ENCODE data around the gene SLC8B1. TPM values are rescaled to one million over a fixed set of nuclear protein-coding genes. Genes with fewer than 3 reads are reported as not detected.

Gene SLC8B1
- total RNA-seq, 1 donor from 2014 or later, result 42.2 TPM

- Histone ChIP-seq H3K4me3 (no peak overlapping the region), H3K9me3 (no peaks in the 10 kb centered on the region), H3K4me1 (no peaks in the 10 kb centered on the region), H3K27me3 (no peaks in the 10 kb centered on the region), H3K27ac (no peak overlapping the region), H3K36me3 (peaks cover 0 to 50% of the 10 kb centered on the region in 2 donors)
- no peak for TF ChIP-seq POLR2AphosphoS5 (IDR thresholded peaks at IDR 0.05; ENCODE audit: insufficient read depth in 1 of 2, low read depth in 1 of 2)
- TF ChIP-seq POLR2A (IDR thresholded peaks at IDR 0.05), result no peak
- TF ChIP-seq CTCF (IDR thresholded peaks at IDR 0.05), result no peak
- no peak for DNase-seq (ENCODE audit: extremely low spot score in 2 of 2)
- intact Hi-C loops (cut with DNase I), result no loop called here
Observed at GRCh38 chr12:113373969-113374368, 39.1 kb upstream of the SLC8B1 start.

DNA sequence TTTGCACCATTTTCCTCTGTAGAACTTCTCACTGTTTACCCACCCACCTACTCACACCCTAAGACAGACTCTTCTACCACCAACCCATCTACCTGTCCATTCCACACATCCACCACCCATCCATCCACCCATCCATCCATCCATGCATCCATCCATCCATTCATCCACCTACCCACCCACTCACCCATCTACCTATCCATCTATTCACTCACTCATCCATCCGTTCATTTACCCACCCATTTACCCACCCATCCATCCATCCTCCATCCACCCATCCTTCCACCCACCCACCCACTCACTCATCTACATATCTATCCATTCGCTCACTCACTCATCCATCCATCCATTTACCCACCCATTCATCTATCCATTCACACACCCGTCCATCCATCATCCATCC lies 38.5 kb upstream of the SLC8B1 start:
- Histone ChIP-seq H3K27me3 (no peaks in the 10 kb centered on the region), H3K36me3 (peaks cover 0 to 50% of the 10 kb centered on the region in 2 donors), H3K4me3 (no peak overlapping the region), H3K27ac (no peak overlapping the region), H3K4me1 (no peaks in the 10 kb centered on the region), H3K9me3 (no peaks in the 10 kb centered on the region)
- intact Hi-C loops (cut with DNase I), result no loop called here
- no peak for TF ChIP-seq POLR2AphosphoS5 (IDR thresholded peaks at IDR 0.05; ENCODE audit: insufficient read depth in 1 of 2, low read depth in 1 of 2)
- TF ChIP-seq POLR2A (IDR thresholded peaks at IDR 0.05), result no peak
- TF ChIP-seq CTCF (IDR thresholded peaks at IDR 0.05), result no peak
- no peak for DNase-seq (ENCODE audit: extremely low spot score in 2 of 2)

DNA sequence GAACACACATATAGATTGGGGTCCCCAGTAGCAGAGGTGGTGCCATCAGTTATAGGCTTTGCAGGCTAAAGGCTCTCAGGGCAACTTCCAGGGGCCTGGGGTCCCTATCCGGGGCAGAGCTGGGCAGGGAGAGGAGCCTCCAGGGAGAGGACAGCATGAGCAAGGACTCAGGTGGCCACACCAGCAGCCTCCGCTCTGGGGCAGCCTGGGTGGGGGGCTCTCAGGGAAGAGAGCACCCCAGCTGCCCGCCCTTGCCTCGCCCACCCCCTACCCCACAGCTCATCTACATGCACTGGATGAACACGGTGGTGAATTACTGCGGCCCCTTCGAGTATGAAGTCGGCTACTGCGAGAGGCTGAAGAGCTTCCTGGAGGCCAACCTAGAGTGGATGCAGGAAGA lies 37.5 kb upstream of the SLC8B1 start:
- TF ChIP-seq POLR2A (IDR thresholded peaks at IDR 0.05), result no peak
- H3K9me3 ChIP-seq, result no peaks in the 10 kb centered on the region
- intact Hi-C loops (cut with DNase I), result no loop called here
- no peak overlapping the region for H3K4me3 ChIP-seq
- peaks cover 0 to 41% of the 10 kb centered on the region in 2 donors for H3K36me3 ChIP-seq
- no peaks in the 10 kb centered on the region for H3K27me3 ChIP-seq
- no peak overlapping the region for H3K27ac ChIP-seq
- H3K4me1 ChIP-seq, result no peaks in the 10 kb centered on the region
- DNase-seq (ENCODE audit: extremely low spot score in 2 of 2), result no peak

DNA sequence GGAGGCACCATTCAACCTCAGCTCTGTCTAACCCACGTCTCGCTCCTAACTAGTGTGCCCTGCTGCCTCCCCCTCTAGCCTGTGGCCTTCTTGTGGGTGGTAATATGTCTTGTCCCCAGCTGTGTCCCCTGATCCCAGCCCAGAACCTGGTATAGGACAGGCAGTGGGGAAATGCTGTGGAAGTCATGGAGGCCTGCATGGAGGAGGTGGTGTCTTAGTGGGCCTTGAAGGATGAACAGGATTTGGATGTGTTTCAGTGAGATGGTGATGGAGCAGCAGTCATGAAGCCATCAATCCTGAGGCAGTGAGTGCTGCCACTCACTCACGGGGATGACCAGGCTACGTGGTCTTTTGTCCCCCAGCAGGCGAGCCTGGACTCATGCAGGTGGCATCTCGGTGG lies 36.9 kb upstream of the SLC8B1 start:
- intact Hi-C loops (cut with DNase I), result no loop called here
- Histone ChIP-seq H3K27ac (no peak overlapping the region), H3K27me3 (no peaks in the 10 kb centered on the region), H3K9me3 (no peaks in the 10 kb centered on the region), H3K36me3 (peaks cover 0 to 37% of the 10 kb centered on the region in 2 donors), H3K4me1 (no peaks in the 10 kb centered on the region), H3K4me3 (no peak overlapping the region)
- DNase-seq (ENCODE audit: extremely low spot score in 2 of 2), result no peak
- no peak for TF ChIP-seq POLR2AphosphoS5 (IDR thresholded peaks at IDR 0.05; ENCODE audit: insufficient read depth in 1 of 2, low read depth in 1 of 2)
- TF ChIP-seq CTCF (IDR thresholded peaks at IDR 0.05), result no peak
- TF ChIP-seq POLR2A (IDR thresholded peaks at IDR 0.05), result no peak

DNA sequence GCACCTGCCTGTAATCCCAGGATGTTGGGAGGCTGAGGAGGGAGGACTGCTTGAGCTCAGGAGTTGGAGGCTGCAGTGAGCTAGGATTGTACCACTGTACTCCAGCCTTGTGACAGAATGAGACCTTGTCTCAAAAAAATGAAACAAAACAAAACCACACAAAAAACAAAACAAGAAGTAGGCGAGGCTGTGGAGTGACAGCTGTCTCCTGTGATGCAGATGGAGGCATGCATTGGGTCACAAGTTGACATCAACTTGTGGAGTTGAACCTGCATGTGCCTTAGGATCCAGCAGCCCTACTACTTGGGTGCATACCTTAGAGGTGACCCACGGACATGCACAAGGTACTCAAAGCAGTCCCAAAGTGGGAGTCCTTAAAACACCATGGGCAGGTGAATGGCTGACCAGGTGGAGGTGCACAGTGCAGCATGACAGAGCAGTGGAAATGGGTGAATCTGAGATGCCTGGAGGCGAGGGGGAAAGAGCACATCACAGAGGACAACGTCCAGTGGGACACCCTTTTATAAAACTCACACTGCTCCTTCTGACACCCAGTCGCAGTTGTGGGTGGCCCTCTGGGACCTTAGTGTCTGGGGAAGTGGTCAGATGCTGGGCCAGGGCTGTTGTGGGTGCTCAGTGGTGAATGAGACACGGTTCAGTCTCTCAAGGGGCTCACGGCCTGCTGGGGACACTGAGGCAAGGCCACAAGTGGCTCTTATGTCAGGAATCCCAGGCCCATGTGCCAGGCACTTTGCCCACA lies 36.2 kb upstream of the SLC8B1 start:
- no peaks in the 10 kb centered on the region for H3K27me3 ChIP-seq
- no peaks in the 10 kb centered on the region for H3K4me1 ChIP-seq
- intact Hi-C loops (cut with DNase I), result no loop called here
- no peak for DNase-seq (ENCODE audit: extremely low spot score in 2 of 2)
- no peak overlapping the region for H3K4me3 ChIP-seq
- H3K27ac ChIP-seq, result no peak overlapping the region
- H3K9me3 ChIP-seq, result no peaks in the 10 kb centered on the region
- TF ChIP-seq POLR2AphosphoS5 (IDR thresholded peaks at IDR 0.05; ENCODE audit: insufficient read depth in 1 of 2, low read depth in 1 of 2), result no peak
- no peak for TF ChIP-seq CTCF (IDR thresholded peaks at IDR 0.05)
- TF ChIP-seq POLR2A (IDR thresholded peaks at IDR 0.05), result no peak
- H3K36me3 ChIP-seq, result peaks cover 0 to 31% of the 10 kb centered on the region in 2 donors

Measured in vagina (tissue), 2 donors.